ENCODE measurements around the gene NUDT21.
"Not testable (repeated sequence)": the region's sequence is repeated elsewhere in the genome, so short reads cannot be mapped to it uniquely, and the experiment has no call there.

Gene NUDT21

DNA sequence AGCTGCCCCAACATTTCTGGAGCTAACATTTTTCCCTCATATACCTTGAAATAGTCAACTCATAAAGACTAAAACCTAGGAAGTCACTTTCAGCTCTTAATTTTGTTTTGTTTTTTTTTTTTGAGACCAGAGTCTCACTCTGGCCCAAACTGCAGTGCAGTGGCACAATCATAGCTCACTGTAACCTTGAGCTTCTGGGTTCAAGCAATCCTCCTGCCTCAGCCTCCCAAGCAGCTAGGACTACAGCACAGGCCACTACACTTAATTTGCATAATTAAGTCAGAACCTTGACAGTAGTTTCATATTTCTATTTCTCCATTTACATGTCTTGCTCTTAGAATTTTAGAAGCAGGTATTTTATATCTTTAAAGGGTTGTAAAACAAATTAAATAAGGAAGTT lies 30.5 kb downstream of the NUDT21 start:
- no peak for FAIRE-seq
- DNase-seq (ENCODE audit: insufficient read length, low spot score), result no peak

DNA sequence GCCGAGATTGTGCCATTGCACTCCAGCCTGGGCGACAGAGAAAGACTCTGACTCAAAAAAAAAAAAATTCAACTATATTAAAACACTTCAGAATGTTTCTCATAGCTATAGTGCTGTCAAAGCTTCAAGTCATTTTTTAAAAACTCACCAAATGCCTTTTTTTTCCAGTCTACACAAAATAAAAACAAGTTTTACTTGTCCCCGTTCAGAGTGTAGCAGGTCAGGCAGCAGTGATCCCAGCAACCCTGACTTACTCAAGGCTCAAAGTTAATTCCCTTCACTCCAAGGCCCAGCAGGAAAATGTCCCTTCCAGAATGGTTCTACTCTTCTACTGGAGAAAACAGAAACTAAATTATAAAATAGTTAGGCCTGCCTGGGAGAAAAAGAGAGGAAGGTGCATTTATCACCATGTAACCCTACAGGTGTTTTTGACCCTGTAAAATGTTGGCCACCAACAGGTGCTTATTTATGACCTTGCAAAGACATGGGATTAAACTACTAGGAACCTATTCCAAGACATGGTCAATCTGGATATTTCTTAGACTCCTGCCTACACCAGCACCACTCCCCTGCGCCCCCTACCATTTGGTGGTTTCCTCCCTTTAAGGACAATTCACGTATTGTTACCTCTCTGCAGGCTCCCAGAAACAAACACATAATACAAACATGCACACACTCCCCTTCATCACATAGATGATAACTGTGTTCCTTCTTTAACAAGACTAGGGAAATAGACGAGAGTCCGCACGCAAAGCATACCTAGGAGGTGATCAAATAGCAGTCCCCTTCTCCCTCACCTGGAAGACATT lies 31.2 kb downstream of the NUDT21 start:
- no peak for FAIRE-seq
- DNase-seq (ENCODE audit: insufficient read length, low spot score), result no peak

DNA sequence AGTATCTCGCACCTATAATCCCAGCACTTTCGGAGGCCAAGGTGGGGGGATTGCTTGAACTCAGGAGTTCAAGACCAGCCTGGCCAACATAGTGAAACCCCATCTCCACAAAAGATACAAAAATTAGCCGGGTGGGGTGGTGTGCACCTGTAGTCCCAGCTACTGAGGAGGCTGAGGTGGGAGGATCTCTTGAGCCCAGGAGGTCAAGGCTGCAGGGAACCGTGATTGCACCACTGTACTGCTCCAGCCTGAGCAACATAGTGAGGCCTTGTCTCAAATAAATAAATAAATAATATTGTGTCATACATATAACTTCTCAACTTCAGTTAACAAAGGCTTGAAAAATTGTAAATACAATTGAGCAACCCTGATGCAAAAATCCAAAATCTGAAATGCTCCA lies 34.0 kb downstream of the NUDT21 start:
- FAIRE-seq, result no peak

DNA sequence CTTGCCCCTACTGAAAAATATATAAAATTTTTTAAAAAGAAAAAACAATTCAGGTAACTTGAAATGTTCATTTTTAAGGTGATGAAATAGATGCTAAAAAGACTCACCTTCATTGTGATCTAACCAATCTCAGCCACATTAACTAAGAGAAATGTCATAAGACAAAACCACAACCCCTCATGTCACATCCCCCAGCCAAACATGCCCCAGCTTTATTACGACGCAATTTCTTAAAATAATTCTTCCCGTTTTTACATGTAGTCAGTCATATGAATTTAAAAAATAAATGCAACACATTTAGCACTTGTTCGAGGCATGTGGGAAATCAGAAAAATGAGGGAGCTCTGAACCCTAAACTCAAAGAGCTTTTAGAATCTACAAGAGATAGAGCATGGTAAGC lies 35.3 kb downstream of the NUDT21 start:
- DNase-seq (ENCODE audit: insufficient read length, low spot score) (no peak), FAIRE-seq (no peak)

More for the DNA sequence above, 34.0 kb downstream of the NUDT21 start:
- no peak for DNase-seq (ENCODE audit: insufficient read length, low spot score)

DNA sequence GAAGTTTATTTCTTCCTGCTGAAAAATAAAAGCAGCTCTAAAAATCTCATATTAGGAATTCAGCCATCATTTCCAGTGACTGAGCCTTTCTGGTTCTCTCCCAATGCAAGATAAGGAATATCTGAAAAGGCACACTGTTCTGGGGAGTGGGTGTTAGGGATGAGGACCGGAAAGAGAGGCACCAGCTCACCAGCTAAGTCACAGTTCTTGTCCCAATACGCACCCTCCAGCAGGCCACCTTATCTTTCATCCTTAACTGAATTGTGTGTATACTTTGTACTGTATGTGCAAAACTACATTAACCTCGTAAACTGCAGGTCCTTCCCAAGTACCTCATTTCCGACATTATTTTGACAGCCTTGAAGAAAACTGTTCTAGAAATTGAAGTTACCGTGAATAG lies 36.8 kb downstream of the NUDT21 start:
- FAIRE-seq, result no peak
- DNase-seq (ENCODE audit: insufficient read length, low spot score), result no peak

DNA sequence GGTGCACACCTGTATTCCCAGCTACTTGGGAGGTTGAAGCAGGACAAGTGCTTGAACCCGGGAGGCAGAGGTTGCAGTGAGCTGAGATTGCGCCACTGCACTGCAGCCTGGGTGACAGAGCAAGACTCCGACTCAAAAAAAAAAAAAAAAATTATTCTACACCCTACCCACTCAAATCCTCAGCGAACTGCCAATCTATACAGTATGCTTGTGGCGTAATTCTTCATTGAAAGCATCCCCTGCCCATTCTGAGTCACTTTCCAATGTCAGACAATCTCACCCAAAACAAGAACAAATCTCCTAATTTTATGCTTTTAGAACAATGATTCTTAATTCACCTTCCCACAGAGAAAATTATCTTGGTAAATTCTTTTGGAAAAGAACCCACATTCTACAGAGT lies 37.8 kb downstream of the NUDT21 start:
- FAIRE-seq, result no peak
- no peak for DNase-seq (ENCODE audit: insufficient read length, low spot score)

DNA sequence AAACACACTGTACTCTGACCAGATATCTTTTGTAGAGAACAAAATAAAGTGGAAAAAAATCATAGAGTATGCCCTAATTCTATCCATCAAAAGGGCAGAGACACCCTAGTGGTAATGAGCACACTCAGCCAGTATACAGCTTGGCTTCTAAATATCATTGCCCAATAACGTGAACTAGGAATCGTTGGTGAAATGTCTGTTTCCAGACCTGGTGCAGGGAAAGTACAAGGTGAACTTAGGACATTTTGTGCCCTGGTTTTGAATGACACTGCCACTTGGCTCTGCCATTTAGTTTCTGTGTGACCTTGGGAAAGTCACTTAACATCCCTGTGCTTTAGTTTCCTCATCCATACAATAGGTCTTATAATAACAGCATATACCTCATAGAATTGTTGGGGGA lies 39.5 kb downstream of the NUDT21 start:
- FAIRE-seq, result peak; percentile 13
- DNase-seq (ENCODE audit: insufficient read length, low spot score), result no peak

DNA sequence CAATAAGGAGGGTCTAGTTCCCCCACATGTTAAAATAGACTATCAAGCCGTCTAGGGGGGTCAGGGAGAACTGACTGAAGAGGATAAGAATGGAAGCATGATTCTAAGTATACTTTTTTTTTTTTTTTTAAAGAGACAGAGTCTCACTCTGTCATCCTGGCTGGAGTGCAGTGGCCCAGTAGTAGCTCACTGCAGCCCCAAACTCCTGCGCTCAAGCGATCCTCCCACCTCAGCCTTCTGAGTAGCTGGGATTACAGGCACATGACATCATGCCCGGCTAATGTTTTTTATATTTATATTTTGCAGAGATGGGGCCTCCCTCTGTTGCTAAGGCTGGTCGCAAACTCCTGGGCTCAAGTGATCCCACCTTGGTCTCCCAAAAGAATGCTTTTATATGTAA lies 40.0 kb downstream of the NUDT21 start:
- no peak for FAIRE-seq
- DNase-seq (ENCODE audit: insufficient read length, low spot score), result no peak

DNA sequence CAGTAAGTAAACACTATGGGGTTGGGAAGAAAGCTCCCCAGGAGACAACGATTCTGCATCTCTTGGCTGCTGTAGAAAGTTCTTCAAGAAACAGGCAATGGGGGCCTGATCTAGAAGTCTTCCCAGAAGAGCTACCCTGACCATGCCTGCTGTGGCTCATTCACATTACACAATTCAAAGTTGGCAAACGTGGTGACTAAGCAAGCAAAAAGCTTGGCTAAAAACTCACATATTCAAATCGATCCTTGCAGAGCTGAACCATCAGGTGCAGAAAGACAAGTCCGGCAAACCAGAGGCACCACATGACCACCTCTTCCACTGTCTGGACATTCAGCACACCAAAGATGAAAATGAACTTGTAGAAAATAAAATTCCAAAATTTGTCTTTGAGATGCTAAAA lies 41.9 kb downstream of the NUDT21 start:
- no peak for FAIRE-seq

DNA sequence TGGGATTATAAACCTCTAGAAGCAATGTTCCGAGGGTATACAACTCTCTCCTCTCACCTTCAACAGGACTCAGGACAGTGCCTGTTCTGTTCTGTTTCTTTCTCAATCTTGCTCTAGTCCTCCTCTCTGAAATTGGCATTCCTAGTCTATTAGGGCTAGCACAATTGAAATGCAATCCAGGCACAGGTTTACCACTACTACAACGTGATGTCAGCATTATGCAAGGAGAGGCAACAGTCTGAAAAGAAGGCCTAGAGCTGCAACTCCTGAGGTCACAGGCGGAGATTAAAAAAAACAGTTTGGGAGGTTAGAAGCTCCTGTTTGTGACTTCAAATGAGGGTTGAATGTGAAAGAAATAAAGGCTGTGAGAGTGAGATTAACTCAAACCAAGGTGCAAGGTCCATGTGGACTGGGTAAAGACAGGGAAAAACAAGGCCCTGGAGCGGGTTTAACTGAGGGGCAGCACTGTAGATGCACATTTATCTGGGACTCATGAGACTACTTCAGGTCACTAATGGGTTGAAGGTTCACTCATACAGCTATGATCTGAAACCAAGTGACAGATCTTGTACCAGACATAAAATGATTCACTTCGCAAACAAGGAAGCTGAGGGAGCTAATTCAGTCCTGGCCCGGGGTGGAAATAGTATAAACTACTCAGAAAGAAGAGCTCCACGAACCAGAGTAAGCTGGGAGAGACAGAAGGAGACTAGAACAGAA lies 42.6 kb downstream of the NUDT21 start:
- DNase-seq (ENCODE audit: insufficient read length, low spot score) (no peak), FAIRE-seq (no peak)

More for the DNA sequence above, 41.9 kb downstream of the NUDT21 start:
- DNase-seq (ENCODE audit: insufficient read length, low spot score), result no peak

DNA sequence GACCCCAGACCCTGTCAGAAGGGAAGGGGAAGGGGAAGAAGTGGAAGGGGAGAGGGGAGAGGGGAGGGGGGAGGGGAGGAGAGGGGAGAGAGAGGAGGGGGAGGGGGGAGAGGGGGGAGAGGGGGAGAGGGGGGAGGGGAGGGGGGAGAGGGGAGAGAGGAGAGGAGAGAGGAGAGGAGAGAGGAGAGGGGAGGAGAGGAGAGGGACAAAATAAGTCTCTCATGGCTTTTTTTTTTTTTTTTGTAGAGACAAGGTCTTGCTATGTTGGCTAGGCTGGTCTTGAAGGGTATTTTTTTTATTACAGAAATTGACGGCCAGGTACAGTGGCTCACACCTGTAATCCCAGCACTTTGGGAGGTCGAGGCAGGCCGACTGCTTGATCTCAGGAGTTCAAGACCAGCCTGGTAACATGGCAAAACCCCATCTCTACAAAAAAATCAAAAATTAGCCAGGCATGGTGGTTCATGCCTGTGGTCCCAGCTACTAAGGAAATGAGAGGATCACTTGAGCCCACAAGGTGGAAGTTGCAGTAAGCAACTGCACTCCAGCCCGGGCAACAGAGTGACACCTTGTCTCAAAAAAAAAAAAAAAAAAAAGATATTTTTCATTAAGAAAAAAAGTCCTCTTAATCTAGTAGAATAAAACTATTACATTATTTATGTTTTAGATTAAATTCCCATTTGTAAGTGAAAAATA lies 45.0 kb downstream of the NUDT21 start:
- FAIRE-seq (no peak), DNase-seq (ENCODE audit: insufficient read length, low spot score) (no peak)

DNA sequence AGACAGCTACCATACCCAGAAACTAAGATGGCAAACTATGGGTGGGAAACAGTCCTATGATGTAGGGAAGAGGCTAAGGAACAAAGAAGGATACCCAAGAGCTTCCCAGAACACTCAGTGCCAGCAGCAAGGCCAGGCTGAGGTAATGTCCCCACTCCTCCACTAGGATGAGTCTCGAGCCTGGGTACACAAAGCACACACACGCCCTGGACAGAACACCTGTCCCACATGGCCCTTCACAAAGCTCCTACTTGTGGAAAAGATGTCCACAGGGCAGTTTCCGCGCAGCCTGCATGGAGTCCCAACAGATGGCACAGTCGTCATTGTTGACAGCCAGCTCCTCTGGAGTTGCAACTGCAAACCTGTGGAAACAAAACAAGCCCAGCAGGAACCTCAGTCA lies 49.6 kb downstream of the NUDT21 start:
- FAIRE-seq, result no peak
- DNase-seq (ENCODE audit: insufficient read length, low spot score), result no peak

DNA sequence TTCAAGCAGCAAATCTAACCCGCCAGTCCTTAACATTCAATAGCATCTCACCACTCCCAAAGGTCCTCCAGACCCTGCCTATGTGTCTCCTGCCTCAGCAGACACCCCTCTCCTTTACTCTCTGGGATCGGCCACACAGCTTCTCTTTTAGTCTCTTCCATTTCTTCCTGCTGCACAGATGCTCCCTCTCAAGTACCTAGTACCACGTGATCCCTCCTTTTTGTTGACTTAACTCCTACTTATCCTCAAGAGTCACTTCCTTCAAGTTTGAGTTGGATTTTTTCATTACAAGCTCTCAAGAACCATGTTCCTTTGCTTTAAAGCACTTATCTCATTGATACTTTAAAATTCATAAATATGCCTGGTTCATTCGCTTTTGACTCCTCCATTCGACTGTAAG lies 50.7 kb downstream of the NUDT21 start:
- FAIRE-seq (no peak), DNase-seq (ENCODE audit: insufficient read length, low spot score) (no peak)

DNA sequence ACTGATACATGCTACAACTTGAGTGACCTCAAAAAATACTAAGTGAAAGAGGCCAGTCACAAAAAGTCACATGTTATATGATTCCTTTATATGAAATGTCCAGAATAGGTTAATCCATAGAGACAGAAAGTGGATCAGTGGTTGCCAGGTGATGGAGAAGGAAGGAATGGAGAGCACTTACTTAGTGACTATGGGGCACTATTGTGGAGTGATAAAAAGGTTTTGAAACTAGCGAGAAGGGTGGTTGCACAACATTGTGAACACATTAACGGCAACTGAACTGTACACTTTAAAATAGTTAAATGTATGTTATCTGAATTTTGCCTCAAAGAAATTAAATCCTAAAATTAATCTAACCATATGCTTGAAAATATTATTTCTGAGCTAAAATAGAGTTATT lies 51.6 kb downstream of the NUDT21 start:
- DNase-seq (ENCODE audit: insufficient read length, low spot score), result no peak
- no peak for FAIRE-seq

DNA sequence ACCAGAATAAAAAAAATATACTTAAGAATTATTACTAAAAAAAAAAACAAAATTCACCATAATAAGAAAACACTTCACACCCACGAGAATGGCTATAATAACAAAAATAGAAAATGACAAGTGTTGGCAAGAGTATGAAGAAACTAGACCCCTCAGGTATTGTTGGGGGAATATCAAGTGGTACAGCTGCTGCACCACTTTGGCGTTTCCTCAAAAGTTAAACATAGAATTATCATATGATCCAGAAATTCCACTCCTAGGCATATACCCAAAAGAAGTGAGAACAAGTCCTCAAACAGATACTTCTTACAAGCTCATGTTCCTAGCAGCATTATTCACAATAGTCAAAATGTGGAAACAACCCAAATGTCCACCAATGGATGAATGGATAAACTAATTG lies 52.1 kb downstream of the NUDT21 start:
- no peak for DNase-seq (ENCODE audit: insufficient read length, low spot score)
- no peak for FAIRE-seq

DNA sequence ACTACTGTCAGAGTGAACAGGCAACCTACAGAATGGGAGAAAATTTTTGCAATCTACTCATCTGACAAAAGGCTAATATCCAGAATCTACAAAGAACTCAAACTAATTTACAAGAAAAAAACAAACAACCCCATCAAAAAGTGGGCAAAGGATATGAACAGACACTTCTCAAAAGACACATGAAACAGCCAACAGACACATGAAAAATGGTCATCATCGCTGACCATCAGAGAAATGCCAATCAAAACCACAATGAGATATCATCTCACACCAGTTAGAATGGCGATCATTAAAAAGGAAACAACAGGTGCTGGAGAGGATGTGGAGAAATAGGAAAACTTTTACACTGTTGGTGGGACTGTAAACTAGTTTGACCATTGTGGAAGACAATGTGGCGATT lies 54.4 kb downstream of the NUDT21 start:
- FAIRE-seq; DNase-seq (ENCODE audit: insufficient read length, low spot score): not testable (repeated sequence)

DNA sequence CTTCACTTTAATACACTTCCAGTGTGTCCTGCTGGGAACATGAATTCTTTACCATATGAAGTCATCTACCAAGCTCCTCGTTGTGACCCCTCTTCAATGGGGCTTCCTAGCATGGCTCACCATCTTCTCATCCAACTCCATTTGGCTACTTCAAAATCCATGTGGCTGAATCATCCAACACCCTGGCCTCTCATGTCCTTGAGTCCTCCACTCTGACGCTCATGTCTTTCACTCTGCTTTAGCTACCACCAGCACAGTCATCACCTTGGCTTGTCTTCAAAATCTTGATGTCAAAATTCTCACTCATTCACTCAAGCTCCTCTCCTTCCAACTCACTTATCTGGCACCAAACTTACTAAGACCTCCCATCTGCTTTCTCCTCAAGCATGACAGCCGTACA lies 61.6 kb downstream of the NUDT21 start:
- DNase-seq (ENCODE audit: insufficient read length, low spot score) (no peak), FAIRE-seq (peak; percentile 48)

DNA sequence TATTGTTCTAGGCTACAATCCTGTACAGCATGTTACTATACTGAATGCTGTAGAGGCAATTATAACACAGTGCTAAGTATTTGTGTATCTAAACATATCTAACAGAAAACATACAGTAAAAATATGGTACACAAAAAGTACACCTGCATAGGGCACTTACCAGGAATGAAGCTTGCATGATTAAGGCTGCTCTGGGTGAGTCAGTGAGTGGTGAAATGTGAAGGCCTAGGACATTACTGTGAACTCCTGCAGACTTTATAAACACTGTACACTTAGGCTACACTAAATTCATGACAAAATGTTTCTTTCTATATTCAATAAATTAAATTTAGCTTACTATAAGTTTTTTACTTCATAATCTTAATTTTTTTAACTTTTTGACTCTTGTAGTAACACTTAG lies 62.9 kb downstream of the NUDT21 start:
- DNase-seq (ENCODE audit: insufficient read length, low spot score), result no peak
- no peak for FAIRE-seq

DNA sequence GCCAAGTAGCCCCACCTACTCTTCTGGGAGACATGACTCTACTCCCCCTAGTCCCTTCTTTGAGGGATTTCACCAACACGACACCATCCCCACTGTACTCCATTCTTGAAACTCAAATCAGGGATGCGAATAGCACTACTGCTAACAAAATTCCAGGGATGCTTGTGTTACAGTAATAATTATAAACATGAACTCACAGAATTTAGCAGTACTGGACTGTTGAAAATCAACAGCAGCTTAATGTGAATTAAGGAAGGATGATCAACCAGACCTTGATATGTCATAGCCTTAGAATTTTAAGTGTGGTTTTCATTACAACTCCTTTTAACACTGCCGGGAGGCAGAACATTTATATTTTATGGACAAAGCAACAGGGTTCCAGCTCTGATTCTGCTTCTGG lies 63.7 kb downstream of the NUDT21 start:
- DNase-seq (ENCODE audit: insufficient read length, low spot score), result no peak
- no peak for FAIRE-seq

DNA sequence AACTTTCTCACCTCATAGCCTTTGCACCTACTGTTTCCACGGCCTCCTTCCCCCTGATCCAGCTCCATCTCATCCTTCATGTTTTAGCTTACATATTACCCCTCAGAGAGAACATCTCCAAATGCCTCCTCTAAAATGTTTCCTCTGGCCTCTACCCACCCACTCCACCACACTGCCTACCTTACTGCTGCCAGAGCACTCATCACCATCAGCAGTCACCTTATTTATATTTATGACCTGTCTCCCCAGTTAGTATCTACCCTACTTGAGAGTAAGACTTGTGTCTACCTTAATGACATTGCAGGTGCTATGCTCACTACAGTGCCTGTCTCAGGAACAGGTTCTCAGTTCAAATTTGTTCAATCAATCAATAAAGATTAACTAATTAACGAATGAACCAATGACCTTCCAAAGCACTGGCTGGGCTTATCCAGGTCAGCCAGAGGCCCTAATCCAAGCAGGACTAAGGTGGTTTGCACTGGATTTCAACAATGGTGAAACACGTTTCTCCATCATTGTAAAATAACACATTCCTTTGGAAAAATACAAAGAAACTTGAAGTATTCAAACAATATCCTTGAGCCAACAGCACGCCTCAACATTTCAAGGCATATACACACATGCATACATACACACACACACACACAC lies 66.9 kb downstream of the NUDT21 start:
- no peak for FAIRE-seq
- DNase-seq (ENCODE audit: insufficient read length, low spot score), result no peak

DNA sequence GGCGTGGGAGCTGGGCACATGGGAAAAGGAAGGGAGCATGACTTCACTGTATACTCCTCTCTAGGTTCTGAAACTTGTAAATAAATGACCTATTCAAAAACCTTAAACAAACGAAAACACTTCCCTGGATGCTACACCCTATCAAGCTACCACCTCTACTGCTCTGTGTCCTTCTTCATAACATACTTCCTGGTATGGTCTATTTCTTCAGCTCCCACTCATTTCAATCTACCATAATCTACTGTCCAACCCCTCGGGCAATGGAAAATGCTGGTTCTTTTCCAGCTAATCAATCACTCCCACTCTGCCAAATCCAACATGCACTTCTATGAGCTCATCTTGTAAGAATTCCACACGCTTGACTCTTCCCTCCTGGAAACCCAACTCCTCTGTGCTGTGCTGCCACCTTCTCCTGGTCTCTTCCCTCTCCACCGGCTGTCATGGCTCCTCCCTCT lies 68.2 kb downstream of the NUDT21 start:
- FAIRE-seq, result peak; percentile 78

More for the DNA sequence above, 68.2 kb downstream of the NUDT21 start:
- peak; percentile 76 for DNase-seq (ENCODE audit: insufficient read length, low spot score)

Measured in HTR-8/SVneo (cell line).